Astrocyte (in vitro differentiated cells and primary cell): ENCODE measurements around the gene MCTP2.

Source experiments
- CTCF ChIP-seq: IDR thresholded peaks from 2 replicates; pipeline ENCODE4 v1.5.1; 2011; ENCODE audit warnings: low read depth, mild to moderate bottlenecking, inconsistent platforms, low read length, moderate library complexity; ENCODE audit not compliant: insufficient read depth
- EZH2 ChIP-seq: IDR thresholded peaks from 2 replicates; pipeline ENCODE4 v1.6.1; 2012; ENCODE audit warnings: mild to moderate bottlenecking, low read length, inconsistent platforms; ENCODE audit not compliant: insufficient read depth

- TF ChIP-seq CTCF = no peak
- no peak for TF ChIP-seq EZH2
Measured at GRCh38 chr15:94266789-94267188, 35.4 kb downstream of the MCTP2 start.
